Measurements from ENCODE around the gene DCUN1D2.

The DCUN1D2 gene

DNA sequence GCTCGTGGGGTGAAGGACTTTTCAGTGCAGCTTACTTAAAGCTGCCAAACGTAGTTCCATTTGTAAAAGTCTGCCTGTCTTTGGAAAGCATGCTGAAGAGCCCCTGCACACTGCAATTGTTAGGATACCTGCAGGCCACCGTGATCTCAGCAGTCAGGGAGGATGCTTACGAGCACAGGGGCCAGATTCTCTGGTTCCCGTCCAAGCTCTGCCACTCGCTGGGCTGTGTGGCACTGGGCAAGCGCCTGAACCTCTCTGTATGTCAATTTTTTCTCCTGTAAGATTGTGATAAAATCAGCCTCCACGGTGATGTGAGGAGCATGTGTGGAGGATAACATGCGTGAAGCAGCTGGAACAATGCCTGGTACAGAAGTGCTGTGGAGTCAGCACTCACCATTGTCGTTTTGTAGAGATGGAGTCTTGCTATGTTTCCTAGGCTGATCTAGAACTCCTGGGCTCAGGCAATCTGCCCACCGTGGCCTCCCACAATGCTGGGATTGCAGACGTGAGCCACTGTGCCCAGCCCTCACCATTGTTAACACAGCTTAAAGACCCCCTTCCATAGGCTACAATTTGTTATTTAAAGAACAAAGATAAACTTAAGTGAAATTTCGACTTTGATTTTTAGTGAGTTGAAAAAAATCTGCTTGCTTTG, 40.7 kb downstream of the DCUN1D2 start:
- DNase-seq (ENCODE audit: low read depth, low spot score): no peak
- no peak overlapping the region for H3K4me3 ChIP-seq (ENCODE audit: low read depth, low read length)
- TF ChIP-seq, protein P1, sequence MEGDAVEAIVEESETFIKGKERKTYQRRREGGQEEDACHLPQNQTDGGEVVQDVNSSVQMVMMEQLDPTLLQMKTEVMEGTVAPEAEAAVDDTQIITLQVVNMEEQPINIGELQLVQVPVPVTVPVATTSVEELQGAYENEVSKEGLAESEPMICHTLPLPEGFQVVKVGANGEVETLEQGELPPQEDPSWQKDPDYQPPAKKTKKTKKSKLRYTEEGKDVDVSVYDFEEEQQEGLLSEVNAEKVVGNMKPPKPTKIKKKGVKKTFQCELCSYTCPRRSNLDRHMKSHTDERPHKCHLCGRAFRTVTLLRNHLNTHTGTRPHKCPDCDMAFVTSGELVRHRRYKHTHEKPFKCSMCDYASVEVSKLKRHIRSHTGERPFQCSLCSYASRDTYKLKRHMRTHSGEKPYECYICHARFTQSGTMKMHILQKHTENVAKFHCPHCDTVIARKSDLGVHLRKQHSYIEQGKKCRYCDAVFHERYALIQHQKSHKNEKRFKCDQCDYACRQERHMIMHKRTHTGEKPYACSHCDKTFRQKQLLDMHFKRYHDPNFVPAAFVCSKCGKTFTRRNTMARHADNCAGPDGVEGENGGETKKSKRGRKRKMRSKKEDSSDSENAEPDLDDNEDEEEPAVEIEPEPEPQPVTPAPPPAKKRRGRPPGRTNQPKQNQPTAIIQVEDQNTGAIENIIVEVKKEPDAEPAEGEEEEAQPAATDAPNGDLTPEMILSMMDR (IDR thresholded peaks at IDR 0.05; ENCODE audit: low read depth, low read length): no peak
- in situ Hi-C loops (cut with HindIII; ENCODE audit: low sequenced_read_pairs): no loop called here

GRCh38 chr13:113448885-113449692, 41.4 kb downstream of the DCUN1D2 start:
- in situ Hi-C loops (cut with HindIII; ENCODE audit: low sequenced_read_pairs): no loop called here
- DNase-seq (ENCODE audit: low read depth, low spot score): no peak
- TF ChIP-seq, protein P1 (IDR thresholded peaks at IDR 0.05; ENCODE audit: low read depth, low read length): no peak
- H3K4me3 ChIP-seq (ENCODE audit: low read depth, low read length): no peak overlapping the region

GRCh38 chr13:113448545-113448884, 42.0 kb downstream of the DCUN1D2 start:
- TF ChIP-seq, protein P1 (IDR thresholded peaks at IDR 0.05; ENCODE audit: low read depth, low read length): no peak
- in situ Hi-C loops (cut with HindIII; ENCODE audit: low sequenced_read_pairs): no loop called here
- no peak overlapping the region for H3K4me3 ChIP-seq (ENCODE audit: low read depth, low read length)
- no peak for DNase-seq (ENCODE audit: low read depth, low spot score)

DNA sequence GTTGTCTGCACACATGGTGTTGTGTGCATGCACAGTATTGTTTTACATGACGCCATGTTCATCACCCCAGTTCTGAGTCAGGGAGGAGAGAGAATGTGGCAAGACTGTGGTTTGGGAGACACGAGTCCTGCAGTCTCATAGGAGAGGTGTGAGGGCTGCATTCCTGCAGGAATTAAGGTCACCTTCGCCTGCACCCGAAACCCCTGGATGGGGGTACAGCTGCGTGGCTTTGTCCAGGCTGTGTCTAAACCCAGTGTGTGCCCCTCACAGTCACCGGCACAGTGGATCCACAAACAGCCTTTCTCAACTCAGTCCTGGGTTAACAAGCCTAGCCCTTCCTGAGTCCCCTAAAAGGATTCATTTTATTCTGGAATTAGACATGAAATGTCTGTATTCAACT, 42.9 kb downstream of the DCUN1D2 start:
- in situ Hi-C loops (cut with HindIII; ENCODE audit: low sequenced_read_pairs): no loop called here
- TF ChIP-seq, protein P1 (IDR thresholded peaks at IDR 0.05; ENCODE audit: low read depth, low read length): no peak
- no peak overlapping the region for H3K4me3 ChIP-seq (ENCODE audit: low read depth, low read length)
- no peak for DNase-seq (ENCODE audit: low read depth, low spot score)

- H3K4me3 ChIP-seq (ENCODE audit: low read depth, low read length): no peak overlapping the region
- TF ChIP-seq, protein P1 (IDR thresholded peaks at IDR 0.05; ENCODE audit: low read depth, low read length): no peak
- no peak for DNase-seq (ENCODE audit: low read depth, low spot score)
- in situ Hi-C loops (cut with HindIII; ENCODE audit: low sequenced_read_pairs): no loop called here
These were observed 44.0 kb downstream of the DCUN1D2 start for GRCh38 chr13:113446488-113446854.

- TF ChIP-seq, protein P1 (IDR thresholded peaks at IDR 0.05; ENCODE audit: low read depth, low read length): no peak
- no peak overlapping the region for H3K4me3 ChIP-seq (ENCODE audit: low read depth, low read length)
- no peak for DNase-seq (ENCODE audit: low read depth, low spot score)
- in situ Hi-C loops (cut with HindIII; ENCODE audit: low sequenced_read_pairs): no loop called here
These were observed 44.6 kb downstream of the DCUN1D2 start for GRCh38 chr13:113445791-113446487.

Measured in astrocyte of the spinal cord (primary cell).